A549 (cell line): Measurements from ENCODE around the gene ZNF697.

Experiments
- CBX8 ChIP-seq: fragments of 200-600 bp; sonication (generic); IDR thresholded peaks from 2 replicates; pipeline ENCODE4 v1.6.1; 2016
- EHF ChIP-seq: fragments of 250-450 bp; sonication (Bioruptor Pico); IDR thresholded peaks from 2 replicates; pipeline ENCODE4 v1.5.0; 2020; ENCODE audit warnings: mild to moderate bottlenecking
- EP300 ChIP-seq, 2 experiments: fragments of >200 bp; sonication (Bioruptor Twin); formaldehyde crosslinking; IDR thresholded peaks; 2 replicates in 1 of 2; 3 replicates in 1 of 2; pipeline ENCODE4 v1.6.1; 2016 to 2017
- ESRRA ChIP-seq: fragments of 150-350 bp; IDR thresholded peaks from 2 replicates; pipeline ENCODE4 v1.6.1; 2014; ENCODE audit warnings: mild to moderate bottlenecking, low read length, borderline replicate concordance
- FOXS1 ChIP-seq: fragments of 250-450 bp; sonication (Bioruptor Pico); IDR thresholded peaks from 2 replicates; pipeline ENCODE4 v1.5.0; 2020; ENCODE audit warnings: mild to moderate bottlenecking, moderate library complexity
- HMGXB4 ChIP-seq: fragments of 250-450 bp; sonication (Bioruptor Pico); IDR thresholded peaks from 2 replicates; pipeline ENCODE4 v1.5.0; 2021; ENCODE audit warnings: mild to moderate bottlenecking, moderate library complexity, borderline replicate concordance
- PHF8 ChIP-seq: fragments of 200-600 bp; sonication (generic); IDR thresholded peaks from 2 replicates; pipeline ENCODE4 v1.6.1; 2016; ENCODE audit warnings: low read depth, mild to moderate bottlenecking, antibody characterized with exemption, moderate library complexity, borderline replicate concordance
- POLR2A ChIP-seq: IDR thresholded peaks from 2 replicates; pipeline ENCODE4 v1.6.1; 2012; ENCODE audit warnings: mild to moderate bottlenecking, low read length
- RAD21 ChIP-seq, 2 experiments: fragments of >200 bp in 1 of 2; sonication (Bioruptor Twin) in 1 of 2; formaldehyde crosslinking in 1 of 2; IDR thresholded peaks in 1 of 2; conservative IDR thresholded peaks in 1 of 2; 2 replicates in 1 of 2; 3 replicates in 1 of 2; pipeline ENCODE4 v1.6.1; 2012 to 2018; ENCODE audit warnings: inconsistent platforms in 1 of 2
- REST ChIP-seq: fragments of 200-600 bp; sonication (generic); IDR thresholded peaks from 2 replicates; pipeline ENCODE4 v1.6.1; 2016; ENCODE audit warnings: antibody characterized with exemption, mild to moderate bottlenecking, moderate library complexity
- SMC3 ChIP-seq: fragments of >200 bp; sonication (Bioruptor Twin); formaldehyde crosslinking; IDR thresholded peaks from 3 replicates; pipeline ENCODE4 v1.6.1; 2018; ENCODE audit warnings: inconsistent platforms
- TF ChIP-seq, protein P1 (sequence below): fragments of >200 bp; sonication (Bioruptor Twin); formaldehyde crosslinking; IDR thresholded peaks from 3 replicates; pipeline ENCODE4 v1.5.1; 2016

DNA sequence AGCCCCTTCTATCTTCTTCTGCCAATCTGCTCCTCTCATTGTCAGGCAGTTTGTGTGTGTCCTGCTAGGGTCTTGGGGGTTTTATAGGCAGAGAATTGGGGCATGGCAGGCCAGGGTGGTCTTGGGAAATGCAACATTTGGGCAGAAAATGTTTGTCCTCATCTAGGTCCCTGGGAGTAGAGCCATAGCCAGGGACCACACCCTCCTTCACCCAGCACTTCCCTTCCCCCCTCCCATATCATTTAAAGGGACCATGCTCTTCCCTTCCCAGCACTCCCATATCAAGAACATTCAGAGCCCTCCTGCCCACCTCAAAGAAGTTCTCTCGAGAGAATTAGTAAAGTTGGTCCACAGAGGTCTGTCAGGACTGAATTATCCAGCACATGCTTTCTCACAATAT is 41.7 kb downstream of the ZNF697 start:
- no peak for TF ChIP-seq RAD21 (conservative IDR thresholded peaks at IDR 0.05 in 1 of 2, IDR thresholded peaks at IDR 0.05 in 1 of 2)
- no peak for TF ChIP-seq SMC3
- TF ChIP-seq, protein P1, sequence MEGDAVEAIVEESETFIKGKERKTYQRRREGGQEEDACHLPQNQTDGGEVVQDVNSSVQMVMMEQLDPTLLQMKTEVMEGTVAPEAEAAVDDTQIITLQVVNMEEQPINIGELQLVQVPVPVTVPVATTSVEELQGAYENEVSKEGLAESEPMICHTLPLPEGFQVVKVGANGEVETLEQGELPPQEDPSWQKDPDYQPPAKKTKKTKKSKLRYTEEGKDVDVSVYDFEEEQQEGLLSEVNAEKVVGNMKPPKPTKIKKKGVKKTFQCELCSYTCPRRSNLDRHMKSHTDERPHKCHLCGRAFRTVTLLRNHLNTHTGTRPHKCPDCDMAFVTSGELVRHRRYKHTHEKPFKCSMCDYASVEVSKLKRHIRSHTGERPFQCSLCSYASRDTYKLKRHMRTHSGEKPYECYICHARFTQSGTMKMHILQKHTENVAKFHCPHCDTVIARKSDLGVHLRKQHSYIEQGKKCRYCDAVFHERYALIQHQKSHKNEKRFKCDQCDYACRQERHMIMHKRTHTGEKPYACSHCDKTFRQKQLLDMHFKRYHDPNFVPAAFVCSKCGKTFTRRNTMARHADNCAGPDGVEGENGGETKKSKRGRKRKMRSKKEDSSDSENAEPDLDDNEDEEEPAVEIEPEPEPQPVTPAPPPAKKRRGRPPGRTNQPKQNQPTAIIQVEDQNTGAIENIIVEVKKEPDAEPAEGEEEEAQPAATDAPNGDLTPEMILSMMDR = no peak
- no peak for TF ChIP-seq EP300 (IDR thresholded peaks at IDR 0.05)
- no peak for TF ChIP-seq HMGXB4 (CRISPR knock-in tag)
- no peak for TF ChIP-seq EHF (CRISPR knock-in tag)
- TF ChIP-seq PHF8 = no peak
- no peak for TF ChIP-seq POLR2A
- no peak for TF ChIP-seq FOXS1 (CRISPR knock-in tag)
- TF ChIP-seq ESRRA = no peak
- no peak for TF ChIP-seq REST
- no peak for TF ChIP-seq CBX8
